Gastrocnemius medialis (tissue), 4 donors: ENCODE measurements around the gene RHCE.

Source experiments
- POLR2A ChIP-seq, 2 donors: fragments of 450-650 bp; IDR thresholded peaks; one replicate each; pipeline ENCODE4 v1.6.1; 2017; ENCODE audit warnings: antibody characterized with exemption in 2 of 2, mild to moderate bottlenecking in 2 of 2, moderate library complexity in 2 of 2
- TF ChIP-seq, protein P1 (sequence below), 5 experiments: fragments of 450-650 bp in 3 of 5; fragments of 200-600 bp in 2 of 5; sonication (generic) in 2 of 5; IDR thresholded peaks in 4 of 5; conservative IDR thresholded peaks in 1 of 5; 1 replicate in 4 of 5; 2 replicates in 1 of 5; pipeline ENCODE4 v1.5.1; 2016 to 2019; ENCODE audit warnings: antibody characterized with exemption in 5 of 5, mild to moderate bottlenecking in 3 of 5, moderate library complexity in 3 of 5

DNA sequence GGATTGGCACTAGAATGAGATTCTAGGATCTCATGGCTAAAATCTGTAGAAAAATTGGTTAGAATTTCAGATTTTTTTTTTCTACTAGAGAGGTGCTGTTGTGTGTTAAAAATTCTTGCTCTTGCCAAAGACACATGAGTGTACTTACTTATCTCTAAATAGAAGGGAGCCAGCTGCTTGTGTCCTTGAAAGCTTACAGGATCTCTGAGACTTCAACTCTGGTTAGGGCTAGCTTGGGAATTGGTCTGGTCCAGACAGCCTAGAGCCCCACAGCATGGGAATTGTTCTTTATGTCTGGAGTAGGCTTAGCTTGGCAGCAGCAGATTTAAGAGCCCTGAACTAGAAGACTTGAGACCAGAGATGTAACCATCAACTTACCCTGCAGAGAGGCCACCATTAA is 47.4 kb upstream of the RHCE start:
- TF ChIP-seq, protein P1, sequence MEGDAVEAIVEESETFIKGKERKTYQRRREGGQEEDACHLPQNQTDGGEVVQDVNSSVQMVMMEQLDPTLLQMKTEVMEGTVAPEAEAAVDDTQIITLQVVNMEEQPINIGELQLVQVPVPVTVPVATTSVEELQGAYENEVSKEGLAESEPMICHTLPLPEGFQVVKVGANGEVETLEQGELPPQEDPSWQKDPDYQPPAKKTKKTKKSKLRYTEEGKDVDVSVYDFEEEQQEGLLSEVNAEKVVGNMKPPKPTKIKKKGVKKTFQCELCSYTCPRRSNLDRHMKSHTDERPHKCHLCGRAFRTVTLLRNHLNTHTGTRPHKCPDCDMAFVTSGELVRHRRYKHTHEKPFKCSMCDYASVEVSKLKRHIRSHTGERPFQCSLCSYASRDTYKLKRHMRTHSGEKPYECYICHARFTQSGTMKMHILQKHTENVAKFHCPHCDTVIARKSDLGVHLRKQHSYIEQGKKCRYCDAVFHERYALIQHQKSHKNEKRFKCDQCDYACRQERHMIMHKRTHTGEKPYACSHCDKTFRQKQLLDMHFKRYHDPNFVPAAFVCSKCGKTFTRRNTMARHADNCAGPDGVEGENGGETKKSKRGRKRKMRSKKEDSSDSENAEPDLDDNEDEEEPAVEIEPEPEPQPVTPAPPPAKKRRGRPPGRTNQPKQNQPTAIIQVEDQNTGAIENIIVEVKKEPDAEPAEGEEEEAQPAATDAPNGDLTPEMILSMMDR (IDR thresholded peaks at IDR 0.05 in 4 of 5, conservative IDR thresholded peaks at IDR 0.05 in 1 of 5), result no peak
- no peak for TF ChIP-seq POLR2A (IDR thresholded peaks at IDR 0.05)
